LNCaP clone FGC (cell line): ENCODE measurements around the gene PRKAG2.

Experiments used
- DNase-seq: peaks from one replicate; pipeline ENCODE4 v3.0.0-alpha.2; 2011; ENCODE audit warnings: low read depth
- H3K4me3 ChIP-seq: 2 replicates; pipeline ENCODE4 v1.5.1; 2011; ENCODE audit warnings: mild to moderate bottlenecking, low read depth, low read length, control low read depth
- TF ChIP-seq, protein P1 (sequence below): IDR thresholded peaks from 2 replicates; pipeline ENCODE4 v1.5.1; 2012; ENCODE audit warnings: mild to moderate bottlenecking; ENCODE audit not compliant: control insufficient read depth, insufficient read depth; ENCODE audit errors: extremely low read depth

PRKAG2 gene

DNA sequence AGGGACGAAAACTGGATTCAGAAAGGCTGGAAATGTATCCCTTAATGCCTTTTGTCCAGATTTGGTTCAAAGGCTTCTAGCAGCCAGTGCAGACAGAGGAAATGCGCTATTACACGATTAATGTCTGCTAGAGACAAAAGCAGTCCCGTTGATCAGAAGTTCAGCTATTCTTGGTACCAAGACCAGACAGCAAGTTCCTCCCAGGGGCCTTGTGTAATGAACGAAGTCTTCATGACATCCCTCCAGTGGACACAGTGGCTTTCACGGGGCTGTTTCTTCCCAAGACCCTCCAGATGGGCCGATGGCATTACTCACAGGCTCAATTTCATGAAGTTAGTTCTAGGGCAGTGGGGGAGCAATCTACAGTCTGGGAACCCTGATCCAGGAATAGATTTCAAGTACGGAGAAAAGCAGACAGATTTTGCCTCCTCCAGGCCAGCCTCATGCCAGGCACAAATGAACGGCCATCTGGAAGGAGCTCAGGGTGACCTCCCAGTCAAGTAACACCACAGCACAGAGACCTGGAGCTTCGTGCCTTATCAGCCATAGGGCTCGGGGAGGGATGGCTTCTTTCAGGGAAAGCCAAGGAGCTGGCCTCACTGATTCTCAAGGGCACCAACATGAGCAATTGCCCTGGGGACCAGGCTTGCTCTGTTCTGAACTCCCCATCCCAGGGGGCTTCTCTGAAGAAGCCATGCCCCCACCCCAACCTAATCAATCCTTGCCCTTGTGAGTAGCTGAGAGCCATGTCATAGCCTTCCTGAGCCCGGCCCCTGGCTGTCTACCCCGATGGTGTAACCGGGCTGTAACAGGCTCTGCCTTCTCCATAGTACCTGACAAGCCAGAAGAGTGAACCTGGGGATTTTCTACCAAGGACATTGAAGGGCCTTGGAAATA, 101.1 kb downstream of the PRKAG2 start:
- H3K4me3 ChIP-seq = no peak overlapping the region
- TF ChIP-seq, protein P1, sequence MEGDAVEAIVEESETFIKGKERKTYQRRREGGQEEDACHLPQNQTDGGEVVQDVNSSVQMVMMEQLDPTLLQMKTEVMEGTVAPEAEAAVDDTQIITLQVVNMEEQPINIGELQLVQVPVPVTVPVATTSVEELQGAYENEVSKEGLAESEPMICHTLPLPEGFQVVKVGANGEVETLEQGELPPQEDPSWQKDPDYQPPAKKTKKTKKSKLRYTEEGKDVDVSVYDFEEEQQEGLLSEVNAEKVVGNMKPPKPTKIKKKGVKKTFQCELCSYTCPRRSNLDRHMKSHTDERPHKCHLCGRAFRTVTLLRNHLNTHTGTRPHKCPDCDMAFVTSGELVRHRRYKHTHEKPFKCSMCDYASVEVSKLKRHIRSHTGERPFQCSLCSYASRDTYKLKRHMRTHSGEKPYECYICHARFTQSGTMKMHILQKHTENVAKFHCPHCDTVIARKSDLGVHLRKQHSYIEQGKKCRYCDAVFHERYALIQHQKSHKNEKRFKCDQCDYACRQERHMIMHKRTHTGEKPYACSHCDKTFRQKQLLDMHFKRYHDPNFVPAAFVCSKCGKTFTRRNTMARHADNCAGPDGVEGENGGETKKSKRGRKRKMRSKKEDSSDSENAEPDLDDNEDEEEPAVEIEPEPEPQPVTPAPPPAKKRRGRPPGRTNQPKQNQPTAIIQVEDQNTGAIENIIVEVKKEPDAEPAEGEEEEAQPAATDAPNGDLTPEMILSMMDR = no peak
- DNase-seq = no peak

DNA sequence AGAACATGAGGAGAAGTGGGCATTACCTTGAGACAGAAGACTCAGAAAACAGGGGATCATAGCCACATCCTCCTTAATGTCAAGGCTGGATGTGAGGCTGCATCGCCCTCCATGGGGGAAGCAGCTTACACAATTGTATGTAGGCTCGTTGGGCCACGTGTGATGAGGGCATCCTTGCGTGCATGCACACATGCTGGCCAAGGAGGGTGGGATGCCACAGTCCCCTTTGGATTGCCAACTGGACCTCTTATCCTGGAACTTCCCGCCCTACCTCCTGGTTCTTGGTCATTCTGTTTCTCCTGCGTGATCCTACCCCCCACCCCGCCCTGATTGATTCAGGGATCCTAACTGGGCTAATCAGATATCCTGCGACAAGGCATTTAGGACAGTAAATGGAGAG, 102.0 kb downstream of the PRKAG2 start:
- no peak for DNase-seq
- TF ChIP-seq, protein P1 = no peak
- H3K4me3 ChIP-seq = no peak overlapping the region

DNA sequence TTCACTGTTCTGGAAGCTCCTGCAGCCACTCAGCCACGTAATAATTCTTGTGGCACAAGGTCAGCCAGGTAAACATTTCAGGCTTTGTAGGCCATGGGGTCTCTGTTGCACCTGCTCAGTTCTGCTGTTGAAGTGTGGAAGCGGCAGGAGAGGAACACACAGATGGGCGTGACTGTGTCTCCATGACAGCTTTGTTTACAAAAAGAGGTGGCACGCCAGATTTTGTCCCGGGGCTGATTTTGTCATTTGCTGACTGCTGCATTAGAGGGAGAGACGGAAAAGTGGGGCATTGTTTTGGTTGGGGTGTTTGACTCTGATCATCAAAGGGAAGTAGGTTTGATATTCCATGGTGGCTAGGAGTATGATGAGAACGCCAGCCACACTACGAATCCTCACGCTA, 103.1 kb downstream of the PRKAG2 start:
- TF ChIP-seq, protein P1 = no peak
- no peak for DNase-seq
- H3K4me3 ChIP-seq = no peak overlapping the region

DNA sequence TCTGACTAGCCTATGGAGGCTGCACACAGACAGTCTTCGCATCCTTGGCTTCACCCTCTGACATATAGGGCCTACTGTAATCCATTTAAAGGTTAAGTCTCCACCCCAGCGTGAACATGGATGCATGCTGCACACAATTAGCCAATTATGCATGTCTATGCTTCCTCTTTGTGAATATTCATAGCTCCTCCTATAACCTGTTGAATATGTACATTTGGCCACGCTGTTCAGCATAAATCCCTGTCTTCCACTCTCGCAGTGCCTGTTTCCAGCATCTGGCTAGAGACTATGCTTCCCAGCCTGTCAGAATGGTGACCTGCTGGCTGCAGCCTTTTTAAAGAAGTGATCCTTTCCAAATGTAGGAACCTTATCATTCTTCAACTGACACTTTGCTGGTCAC, 106.7 kb downstream of the PRKAG2 start:
- H3K4me3 ChIP-seq = no peak overlapping the region
- TF ChIP-seq, protein P1 = no peak
- no peak for DNase-seq

DNA sequence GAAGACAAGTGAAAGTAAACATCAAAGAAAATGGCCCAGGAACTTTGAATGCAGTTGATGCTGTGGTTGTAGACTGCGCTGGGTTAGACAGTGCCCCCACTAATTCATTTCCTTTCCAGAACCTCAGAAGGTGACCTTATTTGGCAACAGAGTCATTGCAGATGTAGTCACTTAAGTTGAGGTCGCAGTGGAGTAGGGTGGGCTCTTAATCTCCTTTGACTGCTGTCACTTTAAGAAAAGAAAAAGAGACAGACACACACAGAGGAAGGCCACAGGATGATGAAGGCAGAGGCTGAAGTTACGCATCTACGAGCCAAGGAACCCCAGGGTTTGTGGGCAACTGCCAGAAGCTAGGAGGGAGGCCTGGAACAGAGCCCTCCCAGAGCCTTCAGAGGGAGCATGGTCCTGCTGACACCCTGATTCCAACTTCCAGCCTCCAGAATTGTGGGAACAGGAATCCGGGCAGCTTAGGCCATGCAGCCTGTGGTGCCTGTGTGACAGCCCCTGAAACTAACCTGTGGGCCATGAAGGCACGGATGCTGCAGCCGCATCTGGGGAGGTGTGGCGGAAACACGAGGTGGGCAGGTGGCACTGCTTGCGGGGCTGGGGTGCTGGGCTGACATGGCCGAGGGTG, 107.6 kb downstream of the PRKAG2 start:
- H3K4me3 ChIP-seq = no peak overlapping the region
- DNase-seq = no peak

DNA sequence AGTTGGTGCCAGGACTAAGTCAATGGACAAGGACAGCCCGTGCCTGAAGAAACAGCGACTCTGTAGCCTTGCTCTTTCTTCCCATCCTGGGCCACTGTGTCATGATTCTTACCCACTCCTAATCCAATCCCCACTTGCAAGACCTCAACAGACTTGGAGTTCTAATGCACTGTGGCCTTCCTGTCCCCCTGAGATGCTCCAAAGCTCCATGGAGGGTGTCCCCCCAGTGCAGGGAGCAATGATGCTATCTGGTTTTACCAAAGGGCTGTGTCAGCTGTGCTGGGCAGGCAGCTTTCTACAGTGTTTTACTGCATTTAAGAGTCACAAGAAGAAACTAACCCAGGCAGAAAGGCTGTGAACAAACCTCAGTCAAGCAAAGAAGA, 108.1 kb downstream of the PRKAG2 start:
- no peak overlapping the region for H3K4me3 ChIP-seq
- TF ChIP-seq, protein P1 = no peak
- no peak for DNase-seq

More for the DNA sequence above, 107.6 kb downstream of the PRKAG2 start:
- TF ChIP-seq, protein P1 = no peak
